ENCODE data around the gene WBP4. TPM values are rescaled to one million over a fixed set of nuclear protein-coding genes. Genes with fewer than 3 reads are reported as not detected.

The WBP4 gene
- polyA plus RNA-seq, 2 of the 4 experiments (the other 2 are of a cell fraction): 9.0 to 13.9 TPM

DNA sequence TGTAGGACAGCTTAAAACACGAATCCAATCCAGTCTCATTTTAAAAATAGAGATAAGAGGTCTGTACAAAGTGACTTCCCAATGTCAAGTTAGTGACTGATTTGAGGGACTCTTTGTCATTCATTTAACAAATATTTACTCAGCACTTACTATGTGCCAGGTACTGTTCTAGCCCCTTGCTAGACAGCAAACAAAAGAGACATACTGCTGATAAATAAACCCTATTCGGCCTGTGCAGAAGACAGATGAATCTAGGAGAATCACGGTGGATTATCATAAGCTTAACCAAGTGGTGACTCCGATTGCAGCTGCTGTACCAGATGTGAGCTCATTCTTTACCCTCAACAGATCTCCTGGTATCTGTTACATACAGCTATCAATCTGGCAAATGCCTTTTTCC is 35.8 kb upstream of the WBP4 start:
- 29% methylated on average over 4 of the region's 4 CpGs for WGBS (ENCODE audit: missing lambda C conversion rate)
- ChIA-PET CTCF (interaction anchor here (2.1 kb wide), 1 partner anchor 29 kb away, joined by 8 read pairs; no protein-coding TSS in a partner anchor), POLR2A (no interaction called here)
- ATAC-seq (no peak), FAIRE-seq (no peak), DNase-seq (ENCODE audit: low read depth in 1 of 2, low spot score in 1 of 2) (no peak)
- Histone ChIP-seq H3K4me1 (peaks cover 15% of the 10 kb centered on the region; the same call in 2 of the 3 replicates), H3K4me2 (no peak overlapping the region), H3K4me3 (no peak overlapping the region), H3K27ac (no peak overlapping the region), H3K9me3 (no peaks in the 10 kb centered on the region)
- TF ChIP-seq USF2 (IDR thresholded peaks at IDR 0.05) (no peak), BHLHE40 (IDR thresholded peaks at IDR 0.05; ENCODE audit: low read depth, low read length) (no peak), EHF (CRISPR knock-in tag; IDR thresholded peaks at IDR 0.05) (no peak), MAZ (IDR thresholded peaks at IDR 0.05; ENCODE audit: borderline replicate concordance, low read depth, low read length) (no peak), ZNF302 (CRISPR knock-in tag; IDR thresholded peaks at IDR 0.05) (no peak), POLR2AphosphoS2 (conservative IDR thresholded peaks at IDR 0.05; ENCODE audit: low read length) (no peak), JUNB (IDR thresholded peaks at IDR 0.05) (no peak), KDM5A (IDR thresholded peaks at IDR 0.05) (no peak), CHD2 (IDR thresholded peaks at IDR 0.05; ENCODE audit: low read length, partially characterized antibody) (no peak), FOSL2 (IDR thresholded peaks at IDR 0.05) (no peak), FOSL2 (CRISPR knock-in tag; IDR thresholded peaks at IDR 0.05) (no peak), EHMT2 (IDR thresholded peaks at IDR 0.05; ENCODE audit: low read depth) (no peak), HOXB13 (CRISPR knock-in tag; IDR thresholded peaks at IDR 0.05; ENCODE audit: low read depth) (no peak), ZSCAN20 (CRISPR knock-in tag; IDR thresholded peaks at IDR 0.05) (no peak), PBX3 (IDR thresholded peaks at IDR 0.05) (no peak)
- TF ChIP-seq, protein P1, sequence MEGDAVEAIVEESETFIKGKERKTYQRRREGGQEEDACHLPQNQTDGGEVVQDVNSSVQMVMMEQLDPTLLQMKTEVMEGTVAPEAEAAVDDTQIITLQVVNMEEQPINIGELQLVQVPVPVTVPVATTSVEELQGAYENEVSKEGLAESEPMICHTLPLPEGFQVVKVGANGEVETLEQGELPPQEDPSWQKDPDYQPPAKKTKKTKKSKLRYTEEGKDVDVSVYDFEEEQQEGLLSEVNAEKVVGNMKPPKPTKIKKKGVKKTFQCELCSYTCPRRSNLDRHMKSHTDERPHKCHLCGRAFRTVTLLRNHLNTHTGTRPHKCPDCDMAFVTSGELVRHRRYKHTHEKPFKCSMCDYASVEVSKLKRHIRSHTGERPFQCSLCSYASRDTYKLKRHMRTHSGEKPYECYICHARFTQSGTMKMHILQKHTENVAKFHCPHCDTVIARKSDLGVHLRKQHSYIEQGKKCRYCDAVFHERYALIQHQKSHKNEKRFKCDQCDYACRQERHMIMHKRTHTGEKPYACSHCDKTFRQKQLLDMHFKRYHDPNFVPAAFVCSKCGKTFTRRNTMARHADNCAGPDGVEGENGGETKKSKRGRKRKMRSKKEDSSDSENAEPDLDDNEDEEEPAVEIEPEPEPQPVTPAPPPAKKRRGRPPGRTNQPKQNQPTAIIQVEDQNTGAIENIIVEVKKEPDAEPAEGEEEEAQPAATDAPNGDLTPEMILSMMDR (IDR thresholded peaks at IDR 0.05): no peak
- TF ChIP-seq, protein P2, sequence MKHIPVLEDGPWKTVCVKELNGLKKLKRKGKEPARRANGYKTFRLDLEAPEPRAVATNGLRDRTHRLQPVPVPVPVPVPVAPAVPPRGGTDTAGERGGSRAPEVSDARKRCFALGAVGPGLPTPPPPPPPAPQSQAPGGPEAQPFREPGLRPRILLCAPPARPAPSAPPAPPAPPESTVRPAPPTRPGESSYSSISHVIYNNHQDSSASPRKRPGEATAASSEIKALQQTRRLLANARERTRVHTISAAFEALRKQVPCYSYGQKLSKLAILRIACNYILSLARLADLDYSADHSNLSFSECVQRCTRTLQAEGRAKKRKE (CRISPR knock-in tag; IDR thresholded peaks at IDR 0.05; ENCODE audit: low read depth): no peak

DNA sequence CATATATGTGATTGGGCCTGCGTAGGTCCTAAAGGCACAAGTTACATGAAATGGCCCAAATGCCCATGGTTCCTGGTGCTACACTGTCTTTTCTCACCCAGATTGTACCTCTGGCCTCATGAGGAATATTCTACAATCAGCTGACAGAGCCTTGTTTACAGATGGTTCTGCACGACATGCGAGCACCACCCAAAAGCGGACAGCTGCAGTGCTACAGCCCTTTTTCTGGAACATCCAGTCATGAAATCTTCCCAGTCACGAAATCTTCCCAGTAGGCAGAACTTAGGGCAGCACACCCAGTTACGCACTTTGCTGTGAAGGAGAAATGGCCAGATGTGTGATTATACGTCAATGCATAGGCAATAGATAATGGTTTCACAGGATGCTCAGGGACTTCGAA is 34.5 kb upstream of the WBP4 start:
- TF ChIP-seq ZSCAN20 (CRISPR knock-in tag; IDR thresholded peaks at IDR 0.05) (no peak), POLR2A (IDR thresholded peaks at IDR 0.05; ENCODE audit: low read length) (no peak), MYC (IDR thresholded peaks at IDR 0.05; ENCODE audit: borderline replicate concordance, low read length) (no peak), CHD2 (IDR thresholded peaks at IDR 0.05; ENCODE audit: low read length, partially characterized antibody) (no peak), JUN (IDR thresholded peaks at IDR 0.05) (no peak), CEBPB (IDR thresholded peaks at IDR 0.05) (no peak), TP53 (CRISPR knock-in tag; IDR thresholded peaks at IDR 0.05) (no peak), HOXB5 (CRISPR knock-in tag; IDR thresholded peaks at IDR 0.05) (no peak), HOXB13 (CRISPR knock-in tag; IDR thresholded peaks at IDR 0.05; ENCODE audit: low read depth) (no peak), NR3C1 (IDR thresholded peaks at IDR 0.05) (no peak)
- TF ChIP-seq, protein P2 (CRISPR knock-in tag; IDR thresholded peaks at IDR 0.05; ENCODE audit: low read depth): no peak
- TF ChIP-seq, protein P3, sequence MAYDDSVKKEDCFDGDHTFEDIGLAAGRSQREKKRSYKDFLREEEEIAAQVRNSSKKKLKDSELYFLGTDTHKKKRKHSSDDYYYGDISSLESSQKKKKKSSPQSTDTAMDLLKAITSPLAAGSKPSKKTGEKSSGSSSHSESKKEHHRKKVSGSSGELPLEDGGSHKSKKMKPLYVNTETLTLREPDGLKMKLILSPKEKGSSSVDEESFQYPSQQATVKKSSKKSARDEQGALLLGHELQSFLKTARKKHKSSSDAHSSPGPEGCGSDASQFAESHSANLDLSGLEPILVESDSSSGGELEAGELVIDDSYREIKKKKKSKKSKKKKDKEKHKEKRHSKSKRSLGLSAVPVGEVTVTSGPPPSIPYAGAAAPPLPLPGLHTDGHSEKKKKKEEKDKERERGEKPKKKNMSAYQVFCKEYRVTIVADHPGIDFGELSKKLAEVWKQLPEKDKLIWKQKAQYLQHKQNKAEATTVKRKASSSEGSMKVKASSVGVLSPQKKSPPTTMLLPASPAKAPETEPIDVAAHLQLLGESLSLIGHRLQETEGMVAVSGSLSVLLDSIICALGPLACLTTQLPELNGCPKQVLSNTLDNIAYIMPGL (CRISPR knock-in tag; IDR thresholded peaks at IDR 0.05; ENCODE audit: borderline replicate concordance): no peak
- H3K27ac ChIP-seq: no peak overlapping the region
- no peaks in the 10 kb centered on the region for H3K9me3 ChIP-seq
- WGBS (ENCODE audit: missing lambda C conversion rate): 98% methylated on average over 8 of the region's 8 CpGs
- ATAC-seq (no peak), FAIRE-seq (no peak), DNase-seq (ENCODE audit: low read depth in 1 of 2, low spot score in 1 of 2) (no peak)
- POLR2A ChIA-PET: no interaction called here
- no peak overlapping the region for H3K4me2 ChIP-seq
- CTCF ChIA-PET: interaction anchor here (1.1 to 2.1 kb wide), 2 partner anchors 28 kb away, joined by 7 to 8 read pairs; no protein-coding TSS in a partner anchor
- H3K4me1 ChIP-seq: peaks cover 11% of the 10 kb centered on the region; the same call in 2 of the 3 replicates
- H3K4me3 ChIP-seq: no peak overlapping the region

Measured in A549 (cell line).